HG02943 (cell line): ENCODE results near the gene IZUMO4.

Experiments used
- ATAC-seq: cut with Tn5 transposase; IDR thresholded peaks from one replicate; pipeline ENCODE4 v1.9.1; 2021; ENCODE audit warnings: mild to moderate bottlenecking, low read depth, moderate library complexity; ENCODE audit not compliant: unreplicated experiment

Gene IZUMO4

GRCh38 chr19:2142173-2142829 is 45.6 kb downstream of the IZUMO4 start:
- no peak for ATAC-seq

- no peak for ATAC-seq
These were observed 47.5 kb downstream of the IZUMO4 start for GRCh38 chr19:2144190-2144589.

GRCh38 chr19:2145831-2146241 is 49.1 kb downstream of the IZUMO4 start:
- no peak for ATAC-seq

- ATAC-seq: no peak
These were observed 51.9 kb downstream of the IZUMO4 start for GRCh38 chr19:2148482-2149135.
